Measurements from ENCODE around the gene PRXL2A. TPM values are rescaled to one million over a fixed set of nuclear protein-coding genes. Genes with fewer than 3 reads are reported as not detected.

PRXL2A gene
- total and polyA plus RNA-seq, 2 experiments from 2014 or later, result 31.8 to 51.7 TPM

DNA sequence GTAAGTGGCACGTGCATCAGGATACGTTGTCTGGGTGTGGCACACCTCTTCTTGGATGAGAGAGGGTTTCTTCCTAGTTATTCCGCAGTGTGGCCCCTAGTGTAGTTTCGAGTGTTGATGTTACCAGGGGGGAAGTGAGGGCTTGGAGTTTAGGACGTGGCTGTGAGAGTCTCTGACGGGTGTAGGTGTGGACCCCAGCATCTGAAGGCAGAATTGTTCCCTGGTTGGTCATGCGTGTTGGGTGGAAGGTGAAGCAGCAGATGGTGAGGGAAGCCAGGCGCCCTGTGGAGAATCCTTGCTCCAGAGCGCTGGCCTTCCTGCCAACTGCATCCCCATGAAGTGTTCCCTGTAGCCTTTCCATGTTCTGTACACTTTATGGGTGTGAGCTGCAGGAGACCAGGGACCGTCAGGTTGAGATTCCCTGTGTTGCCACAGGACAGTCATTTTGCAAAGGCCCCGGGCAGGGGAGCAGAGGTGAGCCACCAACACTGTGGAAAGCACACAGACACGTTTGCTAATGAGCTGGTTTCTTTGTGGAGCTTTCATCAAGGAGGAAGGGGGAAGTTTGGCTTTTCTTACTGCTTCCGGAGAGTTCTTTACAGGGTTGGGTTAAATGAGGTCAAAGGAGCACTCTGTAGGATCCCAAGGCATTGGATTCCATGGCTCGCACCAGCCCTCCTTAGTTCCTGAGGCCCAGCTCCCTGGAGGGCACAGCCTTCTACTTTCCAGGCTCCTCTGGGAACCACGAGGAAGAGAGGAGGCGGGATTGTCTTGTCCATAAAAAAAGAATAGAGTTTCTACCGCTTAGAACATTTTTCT, 77.8 kb downstream of the PRXL2A start:
- peaks cover 5% of the 10 kb centered on the region for H3K27me3 Mint-ChIP-seq (ENCODE audit: insufficient read depth, low read depth, poor library complexity)
- DNase-seq (ENCODE audit: low spot score) (no peak), ATAC-seq (peak; percentile 58)
- Histone ChIP-seq H3K27me3 (ENCODE audit: insufficient read depth) (no peaks in the 10 kb centered on the region), H3K4me2 (peak overlapping the region; percentile 7; the same call in 1 of the 2 replicates), H3K4me1 (ENCODE audit: insufficient read depth) (peaks cover 29% of the 10 kb centered on the region), H2AFZ (no peak overlapping the region), H3K9me2 (ENCODE audit: insufficient read depth) (no peaks in the 10 kb centered on the region), H3F3A (replicated peaks; ENCODE audit: low read depth) (no peaks in the 10 kb centered on the region), H3K79me2 (replicated peaks; ENCODE audit: insufficient read depth) (peaks cover 85% of the 10 kb centered on the region), H4K20me1 (replicated peaks; ENCODE audit: insufficient read depth) (peaks cover 43% of the 10 kb centered on the region; the same call in 1 of the 2 replicates), H3K4me3 (no peak overlapping the region), H3K36me3 (ENCODE audit: insufficient read depth) (no peaks in the 10 kb centered on the region), H3K27ac (ENCODE audit: low read depth) (no peak overlapping the region)
- no peaks in the 10 kb centered on the region for H3K9me3 Mint-ChIP-seq
- H3K36me3 Mint-ChIP-seq (ENCODE audit: low read depth), result peaks cover 18% of the 10 kb centered on the region
- no peak overlapping the region for H3K27ac Mint-ChIP-seq
- H3K4me1 Mint-ChIP-seq, result peaks cover 57% of the 10 kb centered on the region
- no peak overlapping the region; the same call in 2 of the 3 replicates for H3K4me3 Mint-ChIP-seq
- TF ChIP-seq EZH2 (IDR thresholded peaks at IDR 0.05; ENCODE audit: low read depth, unreplicated experiment), result no peak
- TF ChIP-seq ZNF114 (CRISPR knock-in tag; IDR thresholded peaks at IDR 0.05), result no peak
- TF ChIP-seq, protein P1, sequence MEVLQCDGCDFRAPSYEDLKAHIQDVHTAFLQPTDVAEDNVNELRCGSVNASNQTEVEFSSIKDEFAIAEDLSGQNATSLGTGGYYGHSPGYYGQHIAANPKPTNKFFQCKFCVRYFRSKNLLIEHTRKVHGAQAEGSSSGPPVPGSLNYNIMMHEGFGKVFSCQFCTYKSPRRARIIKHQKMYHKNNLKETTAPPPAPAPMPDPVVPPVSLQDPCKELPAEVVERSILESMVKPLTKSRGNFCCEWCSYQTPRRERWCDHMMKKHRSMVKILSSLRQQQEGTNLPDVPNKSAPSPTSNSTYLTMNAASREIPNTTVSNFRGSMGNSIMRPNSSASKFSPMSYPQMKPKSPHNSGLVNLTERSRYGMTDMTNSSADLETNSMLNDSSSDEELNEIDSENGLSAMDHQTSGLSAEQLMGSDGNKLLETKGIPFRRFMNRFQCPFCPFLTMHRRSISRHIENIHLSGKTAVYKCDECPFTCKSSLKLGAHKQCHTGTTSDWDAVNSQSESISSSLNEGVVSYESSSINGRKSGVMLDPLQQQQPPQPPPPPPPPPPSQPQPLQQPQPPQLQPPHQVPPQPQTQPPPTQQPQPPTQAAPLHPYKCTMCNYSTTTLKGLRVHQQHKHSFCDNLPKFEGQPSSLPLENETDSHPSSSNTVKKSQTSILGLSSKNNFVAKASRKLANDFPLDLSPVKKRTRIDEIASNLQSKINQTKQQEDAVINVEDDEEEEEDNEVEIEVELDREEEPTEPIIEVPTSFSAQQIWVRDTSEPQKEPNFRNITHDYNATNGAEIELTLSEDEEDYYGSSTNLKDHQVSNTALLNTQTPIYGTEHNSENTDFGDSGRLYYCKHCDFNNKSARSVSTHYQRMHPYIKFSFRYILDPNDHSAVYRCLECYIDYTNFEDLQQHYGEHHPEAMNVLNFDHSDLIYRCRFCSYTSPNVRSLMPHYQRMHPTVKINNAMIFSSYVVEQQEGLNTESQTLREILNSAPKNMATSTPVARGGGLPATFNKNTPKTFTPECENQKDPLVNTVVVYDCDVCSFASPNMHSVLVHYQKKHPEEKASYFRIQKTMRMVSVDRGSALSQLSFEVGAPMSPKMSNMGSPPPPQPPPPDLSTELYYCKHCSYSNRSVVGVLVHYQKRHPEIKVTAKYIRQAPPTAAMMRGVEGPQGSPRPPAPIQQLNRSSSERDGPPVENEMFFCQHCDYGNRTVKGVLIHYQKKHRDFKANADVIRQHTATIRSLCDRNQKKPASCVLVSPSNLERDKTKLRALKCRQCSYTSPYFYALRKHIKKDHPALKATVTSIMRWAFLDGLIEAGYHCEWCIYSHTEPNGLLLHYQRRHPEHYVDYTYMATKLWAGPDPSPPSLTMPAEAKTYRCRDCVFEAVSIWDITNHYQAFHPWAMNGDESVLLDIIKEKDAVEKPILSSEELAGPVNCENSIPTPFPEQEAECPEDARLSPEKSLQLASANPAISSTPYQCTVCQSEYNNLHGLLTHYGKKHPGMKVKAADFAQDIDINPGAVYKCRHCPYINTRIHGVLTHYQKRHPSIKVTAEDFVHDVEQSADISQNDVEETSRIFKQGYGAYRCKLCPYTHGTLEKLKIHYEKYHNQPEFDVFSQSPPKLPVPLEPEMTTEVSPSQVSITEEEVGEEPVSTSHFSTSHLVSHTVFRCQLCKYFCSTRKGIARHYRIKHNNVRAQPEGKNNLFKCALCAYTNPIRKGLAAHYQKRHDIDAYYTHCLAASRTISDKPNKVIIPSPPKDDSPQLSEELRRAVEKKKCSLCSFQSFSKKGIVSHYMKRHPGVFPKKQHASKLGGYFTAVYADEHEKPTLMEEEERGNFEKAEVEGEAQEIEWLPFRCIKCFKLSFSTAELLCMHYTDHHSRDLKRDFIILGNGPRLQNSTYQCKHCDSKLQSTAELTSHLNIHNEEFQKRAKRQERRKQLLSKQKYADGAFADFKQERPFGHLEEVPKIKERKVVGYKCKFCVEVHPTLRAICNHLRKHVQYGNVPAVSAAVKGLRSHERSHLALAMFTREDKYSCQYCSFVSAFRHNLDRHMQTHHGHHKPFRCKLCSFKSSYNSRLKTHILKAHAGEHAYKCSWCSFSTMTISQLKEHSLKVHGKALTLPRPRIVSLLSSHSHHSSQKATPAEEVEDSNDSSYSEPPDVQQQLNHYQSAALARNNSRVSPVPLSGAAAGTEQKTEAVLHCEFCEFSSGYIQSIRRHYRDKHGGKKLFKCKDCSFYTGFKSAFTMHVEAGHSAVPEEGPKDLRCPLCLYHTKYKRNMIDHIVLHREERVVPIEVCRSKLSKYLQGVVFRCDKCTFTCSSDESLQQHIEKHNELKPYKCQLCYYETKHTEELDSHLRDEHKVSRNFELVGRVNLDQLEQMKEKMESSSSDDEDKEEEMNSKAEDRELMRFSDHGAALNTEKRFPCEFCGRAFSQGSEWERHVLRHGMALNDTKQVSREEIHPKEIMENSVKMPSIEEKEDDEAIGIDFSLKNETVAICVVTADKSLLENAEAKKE (CRISPR knock-in tag; IDR thresholded peaks at IDR 0.05), result no peak
- TF ChIP-seq POLR2AphosphoS5 (IDR thresholded peaks at IDR 0.05; ENCODE audit: low read depth), result no peak
- no peak for TF ChIP-seq REST (IDR thresholded peaks at IDR 0.05; ENCODE audit: unreplicated experiment)
- TF ChIP-seq JUNB (IDR thresholded peaks at IDR 0.05; ENCODE audit: unreplicated experiment), result no peak
- no peak for TF ChIP-seq ETS1 (IDR thresholded peaks at IDR 0.05)
- TF ChIP-seq, protein P2, sequence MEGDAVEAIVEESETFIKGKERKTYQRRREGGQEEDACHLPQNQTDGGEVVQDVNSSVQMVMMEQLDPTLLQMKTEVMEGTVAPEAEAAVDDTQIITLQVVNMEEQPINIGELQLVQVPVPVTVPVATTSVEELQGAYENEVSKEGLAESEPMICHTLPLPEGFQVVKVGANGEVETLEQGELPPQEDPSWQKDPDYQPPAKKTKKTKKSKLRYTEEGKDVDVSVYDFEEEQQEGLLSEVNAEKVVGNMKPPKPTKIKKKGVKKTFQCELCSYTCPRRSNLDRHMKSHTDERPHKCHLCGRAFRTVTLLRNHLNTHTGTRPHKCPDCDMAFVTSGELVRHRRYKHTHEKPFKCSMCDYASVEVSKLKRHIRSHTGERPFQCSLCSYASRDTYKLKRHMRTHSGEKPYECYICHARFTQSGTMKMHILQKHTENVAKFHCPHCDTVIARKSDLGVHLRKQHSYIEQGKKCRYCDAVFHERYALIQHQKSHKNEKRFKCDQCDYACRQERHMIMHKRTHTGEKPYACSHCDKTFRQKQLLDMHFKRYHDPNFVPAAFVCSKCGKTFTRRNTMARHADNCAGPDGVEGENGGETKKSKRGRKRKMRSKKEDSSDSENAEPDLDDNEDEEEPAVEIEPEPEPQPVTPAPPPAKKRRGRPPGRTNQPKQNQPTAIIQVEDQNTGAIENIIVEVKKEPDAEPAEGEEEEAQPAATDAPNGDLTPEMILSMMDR (conservative IDR thresholded peaks at IDR 0.05; ENCODE audit: low read depth in 2 of 2), result no peak
- TF ChIP-seq ZNF331 (CRISPR knock-in tag; IDR thresholded peaks at IDR 0.05; ENCODE audit: low read depth), result no peak

Measured in GM23338 (cell line).